RPMI7951 (cell line): ENCODE data around the gene LMAN1L. TPM values are rescaled to one million over a fixed set of nuclear protein-coding genes. Genes with fewer than 3 reads are reported as not detected.
"Not testable (repeated sequence)": the region's sequence is repeated elsewhere in the genome, so short reads cannot be mapped to it uniquely, and the experiment has no call there.

Experiments used
- DNase-seq: peaks from one replicate; pipeline ENCODE4 v3.0.0-alpha.2; 2012; ENCODE audit warnings: low read depth
- total RNA-seq: library from RNA; depleted of rRNA; stranded (reverse); fragments of >200 nt; shearing (Covaris generic); gene quantifications from 2 replicates; pipeline ENCODE4 v1.2.3, GENCODE V29; 2014

Gene LMAN1L
- total RNA-seq, 1 experiment from 2014 or later = not detected

- DNase-seq = peak; percentile 34
These were observed 30.2 kb upstream of the LMAN1L start for GRCh38 chr15:74782259-74783071.

- peak; percentile 71 for DNase-seq
These were observed 29.4 kb upstream of the LMAN1L start for GRCh38 chr15:74783072-74783807.

- DNase-seq = no peak
These were observed 28.8 kb upstream of the LMAN1L start for GRCh38 chr15:74783808-74784175.

GRCh38 chr15:74784426-74785193 lies 28.0 kb upstream of the LMAN1L start:
- DNase-seq = no peak

GRCh38 chr15:74785194-74786032 lies 27.2 kb upstream of the LMAN1L start:
- no peak for DNase-seq

- not testable (repeated sequence) for DNase-seq
These were observed 26.6 kb upstream of the LMAN1L start for GRCh38 chr15:74786081-74786480.

GRCh38 chr15:74786551-74787165 lies 26.0 kb upstream of the LMAN1L start:
- DNase-seq = no peak

GRCh38 chr15:74787251-74788041 lies 25.2 kb upstream of the LMAN1L start:
- peak; percentile 68 for DNase-seq

DNA sequence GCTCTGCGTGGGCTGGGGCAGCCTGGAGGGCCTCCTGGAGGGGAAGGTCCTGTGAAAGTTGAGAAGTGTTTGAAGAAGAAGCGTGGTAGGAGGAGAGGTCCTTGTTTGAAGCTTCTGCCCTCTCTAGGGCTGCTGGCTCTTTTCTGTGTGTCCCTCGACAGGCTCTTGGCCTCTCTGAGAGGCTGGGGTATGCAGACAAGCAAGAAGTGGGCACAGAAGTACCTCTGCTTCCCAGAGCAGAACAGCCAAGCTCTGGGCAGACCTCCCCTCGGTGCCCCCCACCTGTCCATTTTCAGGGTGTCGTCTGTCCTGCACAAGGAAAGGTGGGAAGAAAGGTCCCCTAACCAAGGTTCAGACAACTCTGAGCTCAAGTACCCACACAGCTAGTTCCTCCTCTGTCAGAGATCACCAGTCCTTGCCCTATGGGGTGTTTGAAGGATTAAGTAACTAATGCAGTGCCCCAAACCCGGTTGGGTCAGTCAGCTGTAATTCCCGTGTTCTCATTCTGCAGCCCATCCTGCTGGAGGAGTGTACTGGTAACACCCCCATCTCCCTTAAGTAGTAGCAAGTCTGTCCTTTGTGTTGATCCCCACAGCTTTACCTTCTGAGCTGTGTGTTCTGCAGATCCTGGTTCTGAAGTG lies 24.5 kb upstream of the LMAN1L start:
- no peak for DNase-seq

DNA sequence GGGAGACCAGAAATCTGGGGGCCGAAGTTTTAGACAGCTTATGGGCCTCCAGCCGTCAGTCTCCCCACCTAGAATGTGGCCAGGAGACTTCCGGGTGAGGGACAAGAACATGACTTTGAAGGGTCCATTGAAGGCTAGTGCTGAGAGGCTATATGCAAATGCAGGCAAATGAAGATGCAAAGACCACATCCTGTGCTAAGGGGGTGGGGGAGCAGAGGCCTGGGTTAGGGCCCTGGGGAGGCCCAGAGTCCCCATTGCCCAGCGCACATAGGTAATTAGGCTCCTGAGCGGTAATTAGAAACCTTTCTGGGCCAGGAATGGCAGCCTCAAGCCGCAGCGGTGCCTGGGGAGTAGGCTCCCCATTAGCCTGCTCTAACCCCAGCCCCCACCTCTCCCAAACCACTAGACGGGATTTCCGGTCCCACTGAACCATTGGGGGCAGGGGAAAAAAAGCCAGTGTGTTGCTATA lies 23.9 kb upstream of the LMAN1L start:
- DNase-seq = no peak

DNA sequence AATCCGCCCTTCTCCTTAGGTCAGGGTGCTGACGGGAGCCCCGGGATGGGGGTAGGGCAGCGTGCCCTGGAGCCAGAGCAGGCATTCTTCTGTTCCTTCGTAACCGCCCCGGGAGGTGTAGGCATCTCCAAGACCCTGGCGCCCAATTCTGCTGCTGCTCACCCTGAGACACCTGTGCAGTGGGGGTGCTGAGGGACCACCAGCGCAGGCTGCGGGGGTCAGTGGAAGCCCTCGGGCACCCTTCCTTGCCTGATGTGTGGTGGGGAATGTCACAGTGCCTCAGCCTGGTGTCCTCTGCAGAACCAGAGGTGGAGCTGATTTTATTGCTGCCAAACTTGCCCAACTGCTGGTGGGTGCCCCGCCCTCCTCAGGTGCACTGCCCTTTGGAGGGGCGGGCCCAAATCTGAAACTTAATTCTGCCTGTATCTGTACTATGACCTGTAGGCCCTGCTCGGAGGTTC lies 23.4 kb upstream of the LMAN1L start:
- no peak for DNase-seq

- no peak for DNase-seq
These were observed 22.9 kb upstream of the LMAN1L start for GRCh38 chr15:74789741-74790079.

DNA sequence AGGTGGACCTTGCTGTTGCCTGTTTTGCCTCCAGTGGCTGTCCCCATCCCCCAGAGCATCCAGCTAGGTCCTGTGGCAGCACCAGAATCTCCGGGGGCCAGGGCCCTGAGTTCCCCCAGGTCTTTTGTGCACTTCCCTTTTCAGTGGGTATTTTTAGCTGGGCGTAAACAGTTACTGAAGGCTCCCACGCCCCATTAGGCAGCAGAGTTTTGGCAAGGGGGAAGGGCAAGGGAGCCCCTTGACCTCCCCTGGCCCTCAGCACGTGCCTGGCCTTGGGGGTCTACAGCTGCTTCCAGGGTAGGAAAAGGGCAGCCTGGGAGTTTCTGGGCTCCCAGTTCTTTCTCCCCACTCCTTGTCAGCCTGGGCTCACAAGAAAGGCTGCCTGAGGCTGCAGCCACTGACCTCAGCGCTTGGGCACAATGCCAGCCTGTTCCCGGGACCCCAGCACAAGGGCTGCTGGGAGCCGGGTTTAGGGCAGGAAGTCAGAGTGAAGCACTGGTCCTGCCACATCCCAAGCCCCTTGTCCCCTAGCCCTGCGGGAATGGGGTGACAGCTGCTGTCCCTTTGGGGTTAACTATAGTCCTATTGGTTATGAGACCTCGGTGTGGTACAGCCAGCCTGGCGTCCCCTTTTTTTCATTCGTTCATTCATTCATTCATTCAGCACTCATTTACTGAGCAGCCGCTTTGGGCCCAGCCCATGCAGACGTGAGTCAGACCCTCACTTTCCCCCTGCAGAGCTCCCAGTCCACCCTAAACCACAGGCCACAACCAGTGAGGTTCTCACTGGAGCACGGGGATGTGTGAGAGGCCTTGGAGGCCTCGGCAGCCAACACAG lies 22.3 kb upstream of the LMAN1L start:
- DNase-seq = peak; percentile 95

DNA sequence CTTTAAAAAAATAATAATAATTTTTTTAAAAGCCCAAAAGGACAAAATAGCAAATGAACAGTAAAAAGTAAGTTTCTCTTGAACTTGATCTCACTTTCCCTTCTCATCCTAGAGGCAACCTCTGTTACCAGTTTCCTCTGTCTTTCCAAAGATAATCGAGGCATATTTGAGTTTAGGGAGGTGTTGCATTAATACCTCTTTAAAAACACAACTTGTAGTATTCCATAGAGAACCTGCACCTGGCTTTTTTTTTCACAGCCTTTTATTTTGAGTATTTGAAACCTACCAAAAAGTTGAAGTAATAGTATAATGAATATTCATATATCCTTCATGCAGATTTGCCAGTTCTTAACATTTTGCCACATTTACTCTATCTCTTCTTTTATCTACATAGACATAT lies 21.6 kb upstream of the LMAN1L start:
- no peak for DNase-seq

GRCh38 chr15:74791667-74792066 lies 21.0 kb upstream of the LMAN1L start:
- DNase-seq = no peak

GRCh38 chr15:74792227-74793016 lies 20.2 kb upstream of the LMAN1L start:
- no peak for DNase-seq

DNA sequence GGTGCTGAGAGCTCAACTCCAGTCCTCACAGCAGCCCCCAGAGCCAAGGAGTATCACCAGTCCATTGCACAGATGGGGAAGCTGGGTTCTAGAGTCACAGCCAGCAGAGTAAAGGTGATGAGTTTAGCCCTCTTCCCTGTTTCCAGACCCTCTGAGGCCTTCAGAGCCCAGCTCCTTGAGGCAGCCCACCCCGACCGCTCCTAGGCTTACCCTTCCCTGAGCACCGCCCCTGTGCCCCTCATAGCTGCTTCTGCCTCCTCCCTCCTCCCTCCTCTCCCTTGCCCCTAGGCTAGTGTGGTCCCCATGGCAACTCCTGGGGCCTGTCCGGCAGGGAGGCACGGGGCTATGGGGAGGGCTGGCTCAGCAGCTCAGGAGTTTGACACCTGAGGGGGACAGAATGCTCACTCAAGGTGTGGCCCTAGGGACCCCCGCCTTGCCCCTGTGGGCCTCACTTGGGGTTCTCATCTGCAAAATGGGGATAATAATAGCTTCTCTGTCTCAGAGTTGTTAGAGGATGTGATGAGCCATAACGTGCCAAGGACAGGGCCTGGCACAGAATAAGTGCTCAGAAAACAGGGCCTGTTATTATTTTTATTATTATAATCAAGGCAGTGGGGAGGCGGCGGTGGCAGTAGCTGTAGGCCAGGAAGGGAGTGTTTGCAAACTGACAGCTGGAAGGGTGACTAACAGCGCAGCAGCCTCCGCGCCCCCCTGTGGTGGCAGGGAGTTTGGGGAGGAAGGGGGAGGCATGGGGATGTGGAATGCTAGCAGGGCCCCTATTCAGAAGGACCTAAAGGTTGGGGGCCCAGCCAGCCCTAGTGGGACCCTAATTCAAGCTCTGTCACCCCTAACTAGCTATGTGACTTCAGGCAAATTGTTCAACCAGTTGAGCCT lies 19.3 kb upstream of the LMAN1L start:
- DNase-seq = peak; percentile 38
